PC-9 (cell line): ENCODE measurements around the gene NUP155. TPM values are rescaled to one million over a fixed set of nuclear protein-coding genes. Genes with fewer than 3 reads are reported as not detected.
"Not testable (repeated sequence)": the region's sequence is repeated elsewhere in the genome, so short reads cannot be mapped to it uniquely, and the experiment has no call there.

ENCODE experiments used
- BruUV-seq: library from RNA; stranded (reverse); fragments of 400-500 nt; replicated peaks from 2 replicates; lab custom pipeline; 2021; lab: Mats Ljungman, UMichigan
- CTCF ChIA-PET: fragments of 300-600 bp; sonication (Branson Sonifier 250); formaldehyde crosslinking; loops from one replicate; lab custom pipeline; 2022; ENCODE audit warnings: antibody characterized with exemption; lab: Charles Lee
- POLR2A ChIA-PET: fragments of 300-600 bp; sonication (Branson Sonifier 250); formaldehyde crosslinking; loops from one replicate; lab custom pipeline; 2022; ENCODE audit warnings: antibody characterized with exemption; ENCODE audit not compliant: unreplicated experiment; lab: Charles Lee
- DNase-seq, 2 experiments: peaks; one replicate each; pipeline versions ENCODE4 v3.0.0 to v3.0.0-alpha.2; 2015 to 2022; ENCODE audit warnings: mixed read lengths in 1 of 2
- H2AFZ ChIP-seq: fragments of 200-600 bp; sonication (generic); 2 replicates; pipeline ENCODE4 v1.8.1; 2017; ENCODE audit warnings: antibody characterized with exemption
- H3F3A ChIP-seq: fragments of 200-600 bp; sonication (generic); 2 replicates; pipeline ENCODE4 v1.8.1; 2017; ENCODE audit warnings: antibody characterized with exemption, mild to moderate bottlenecking, low read depth; ENCODE audit not compliant: insufficient read depth
- H3K27ac ChIP-seq: fragments of 200-600 bp; sonication (generic); 2 replicates; pipeline ENCODE4 v1.6.1; 2016; ENCODE audit warnings: mixed run types
- H3K27me3 ChIP-seq: fragments of 200-600 bp; sonication (generic); 2 replicates; pipeline ENCODE4 v1.6.1; 2016; ENCODE audit warnings: low read depth, mixed run types; ENCODE audit not compliant: insufficient read depth
- H3K36me3 ChIP-seq: fragments of 200-600 bp; sonication (generic); 2 replicates; pipeline ENCODE4 v1.6.1; 2016; ENCODE audit warnings: low read depth, mixed run types
- H3K4me1 ChIP-seq: fragments of 200-600 bp; sonication (generic); replicated peaks from 2 replicates; pipeline ENCODE4 v1.6.1; 2016; ENCODE audit warnings: mixed run types; ENCODE audit not compliant: insufficient read depth
- H3K4me2 ChIP-seq: fragments of 200-600 bp; sonication (generic); 2 replicates; pipeline ENCODE4 v1.6.1; 2017; ENCODE audit warnings: mixed run types
- H3K4me3 ChIP-seq: fragments of 200-600 bp; sonication (generic); 2 replicates; pipeline ENCODE4 v1.6.1; 2016; ENCODE audit warnings: mixed run types
- H3K79me2 ChIP-seq: fragments of 200-600 bp; sonication (generic); 2 replicates; pipeline ENCODE4 v1.6.1; 2017; ENCODE audit warnings: low read depth, mixed run types
- H3K9me2 ChIP-seq: fragments of 200-600 bp; sonication (generic); 2 replicates; pipeline ENCODE4 v1.8.1; 2017; ENCODE audit warnings: mild to moderate bottlenecking; ENCODE audit not compliant: insufficient read depth
- H3K9me3 ChIP-seq: fragments of 200-600 bp; sonication (generic); 2 replicates; pipeline ENCODE4 v1.8.1; 2016; ENCODE audit warnings: low read depth; ENCODE audit not compliant: insufficient read depth
- H4K20me1 ChIP-seq: fragments of 200-600 bp; sonication (generic); 2 replicates; pipeline ENCODE4 v1.8.1; 2017; ENCODE audit not compliant: insufficient read depth
- CTCF ChIP-seq: fragments of 200-600 bp; sonication (generic); conservative IDR thresholded peaks from 2 replicates; pipeline ENCODE4 v1.6.1; 2017; ENCODE audit warnings: mixed run types, antibody characterized with exemption, mild to moderate bottlenecking, moderate library complexity
- EZH2 ChIP-seq: fragments of 200-600 bp; sonication (generic); IDR thresholded peaks from 2 replicates; pipeline ENCODE4 v1.8.0; 2017; ENCODE audit warnings: antibody characterized with exemption, low read depth
- intact Hi-C: fragments of 100-400 bp; cut with micrococcal nuclease; formaldehyde crosslinking; loops from one replicate; pipeline ENCODE4 v1.10.0; 2022; ENCODE audit not compliant: unreplicated experiment
- total RNA-seq: library from RNA; stranded (reverse); gene quantifications from 2 replicates; pipeline ENCODE4 v1.2.3, GENCODE V29; 2021

The NUP155 gene
- total RNA-seq, 1 experiment from 2014 or later = 92.3 TPM

DNA sequence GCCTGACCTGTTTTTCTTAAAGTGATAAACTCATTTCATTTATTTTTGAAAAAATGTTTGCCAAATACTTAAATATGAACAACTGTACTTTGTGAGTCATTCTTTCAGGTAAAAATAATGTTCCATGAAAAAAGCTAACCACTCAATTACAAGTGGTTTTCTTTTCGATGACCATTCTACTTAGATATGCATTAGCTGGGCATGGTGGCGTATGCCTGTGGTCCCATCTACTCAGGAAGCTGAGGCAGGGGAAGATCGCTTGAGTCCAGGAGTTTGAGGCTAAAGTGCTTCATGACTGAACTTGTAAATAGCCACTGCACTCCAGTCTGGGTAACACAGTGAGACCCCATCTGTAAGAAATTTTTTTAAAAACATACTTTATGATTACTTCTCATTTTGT is 4.2 kb upstream of the NUP155 start:
- Histone ChIP-seq H3K27me3 (no peaks in the 10 kb centered on the region), H3K27ac (no peak overlapping the region), H3F3A (peaks cover 20% of the 10 kb centered on the region), H3K4me1 (peaks cover 5% of the 10 kb centered on the region), H3K36me3 (no peaks in the 10 kb centered on the region), H3K4me3 (no peak overlapping the region), H3K4me2 (no peak overlapping the region), H3K9me2 (no peaks in the 10 kb centered on the region; the same call in 1 of the 2 replicates), H4K20me1 (no peaks in the 10 kb centered on the region), H3K9me3 (peaks cover 4% of the 10 kb centered on the region; the same call in 1 of the 2 replicates), H2AFZ (no peak overlapping the region), H3K79me2 (peaks cover 16% of the 10 kb centered on the region)
- intact Hi-C loops = loop anchor here (10.0 kb wide), 1 partner anchor 630 kb away; no protein-coding TSS in a partner anchor
- no TSS peak for BruUV-seq
- ChIA-PET CTCF (interaction anchor here (0.5 kb wide), 1 partner anchor 637 kb away, joined by 6 read pairs; no protein-coding TSS in a partner anchor), POLR2A (no interaction called here)
- no peak for DNase-seq
- TF ChIP-seq CTCF = no peak
- no peak for TF ChIP-seq EZH2

DNA sequence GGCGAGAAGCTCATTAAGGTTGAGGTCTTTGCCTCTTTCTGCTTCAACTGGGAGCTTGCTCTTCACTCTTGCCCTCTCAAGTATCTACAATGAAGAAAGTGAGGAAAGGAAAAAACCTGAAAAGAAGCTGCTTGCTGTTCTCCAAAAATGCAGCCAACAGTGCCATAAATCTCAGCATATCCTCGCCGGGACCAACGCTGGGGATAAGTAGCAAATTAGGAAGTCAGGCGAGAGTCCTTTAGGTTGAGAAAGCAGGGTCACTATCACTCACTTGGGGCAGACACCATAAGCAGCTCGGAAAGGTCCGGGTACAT is 399 bp downstream of the NUP155 start:
- no peaks in the 10 kb centered on the region; the same call in 1 of the 2 replicates for H3K9me2 ChIP-seq
- peaks cover 51% of the 10 kb centered on the region for H3K79me2 ChIP-seq
- H3K36me3 ChIP-seq = 0 out of 2 replicates have a peak, but pooled peaks cover 7% of the 10 kb centered on the region
- TSS peak; percentile 44 for BruUV-seq
- intact Hi-C loops = loop anchor here (10.0 kb wide), 1 partner anchor 626 kb away; no protein-coding TSS in a partner anchor
- no peaks in the 10 kb centered on the region for H3K27me3 ChIP-seq
- H3K27ac ChIP-seq = peak overlapping the region; percentile 43
- POLR2A ChIA-PET = interaction anchor here (0.5 to 1.1 kb wide), 8 partner anchors 8 to 488 kb away, joined by 3 to 24 read pairs (median 8); partner anchors contain the start of gene WDR70
- H2AFZ ChIP-seq = peak overlapping the region; percentile 89
- no peak for DNase-seq
- H3K4me3 ChIP-seq = peak overlapping the region; percentile 95
- H3K4me1 ChIP-seq = peaks cover 15% of the 10 kb centered on the region
- no peak for TF ChIP-seq CTCF
- TF ChIP-seq EZH2 = no peak
- H3K9me3 ChIP-seq = peaks cover 2% of the 10 kb centered on the region; the same call in 1 of the 2 replicates
- H3K4me2 ChIP-seq = peak overlapping the region; percentile 99
- CTCF ChIA-PET = interaction anchor here (1.1 kb wide), 1 partner anchor 8 kb away, joined by 24 read pairs; the partner anchor contains the start of gene WDR70
- peaks cover 16% of the 10 kb centered on the region; the same call in 1 of the 2 replicates for H4K20me1 ChIP-seq
- H3F3A ChIP-seq = peaks cover 24% of the 10 kb centered on the region

DNA sequence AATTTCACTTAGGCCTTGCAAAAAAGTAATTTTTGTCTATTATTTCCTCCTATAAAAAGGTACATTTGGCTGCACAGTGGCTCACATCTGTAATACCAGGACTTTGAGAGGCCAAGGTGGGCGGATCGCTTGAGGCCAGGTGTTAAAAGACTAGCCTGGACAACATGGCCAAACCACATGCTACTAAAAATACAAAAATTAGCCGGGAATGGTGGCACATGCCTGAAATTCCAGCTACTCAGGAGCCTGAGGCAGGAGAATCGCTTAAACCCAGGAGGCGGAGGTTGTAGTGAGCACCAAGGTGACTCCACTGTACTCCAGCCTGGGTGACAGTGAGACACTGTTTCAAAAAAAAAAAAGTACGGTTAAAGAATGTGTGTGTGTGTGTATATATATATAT is 15.7 kb downstream of the NUP155 start:
- no peak overlapping the region for H3K4me3 ChIP-seq
- H3K4me2 ChIP-seq = no peak overlapping the region
- no peaks in the 10 kb centered on the region; the same call in 1 of the 2 replicates for H3F3A ChIP-seq
- H3K4me1 ChIP-seq = no peaks in the 10 kb centered on the region
- POLR2A ChIA-PET = no interaction called here
- H3K27ac ChIP-seq = no peak overlapping the region
- peaks cover 39% of the 10 kb centered on the region for H3K36me3 ChIP-seq
- BruUV-seq = no TSS peak
- H3K27me3 ChIP-seq = no peaks in the 10 kb centered on the region
- H4K20me1 ChIP-seq = peaks cover 7% of the 10 kb centered on the region
- no peak overlapping the region for H2AFZ ChIP-seq
- CTCF ChIA-PET = no interaction called here
- no peak for DNase-seq
- intact Hi-C loops = no loop called here
- TF ChIP-seq CTCF = no peak
- no peak for TF ChIP-seq EZH2
- H3K9me2 ChIP-seq = no peaks in the 10 kb centered on the region
- H3K79me2 ChIP-seq = 0 out of 2 replicates have a peak, but pooled peaks cover 6% of the 10 kb centered on the region
- H3K9me3 ChIP-seq = no peaks in the 10 kb centered on the region

GRCh38 chr5:37342741-37343140 is 28.2 kb downstream of the NUP155 start:
- BruUV-seq = not testable (repeated sequence)

GRCh38 chr5:37334754-37335153 is 36.2 kb downstream of the NUP155 start:
- intact Hi-C loops = loop anchor here (10.0 kb wide), 1 partner anchor 290 kb away; no protein-coding TSS in a partner anchor
- POLR2A ChIA-PET, DNase-seq, H4K20me1 ChIP-seq, H2AFZ ChIP-seq, H3K79me2 ChIP-seq, H3K4me2 ChIP-seq, H3F3A ChIP-seq, H3K4me1 ChIP-seq, H3K9me2 ChIP-seq, BruUV-seq, H3K9me3 ChIP-seq, H3K4me3 ChIP-seq, H3K27me3 ChIP-seq, H3K27ac ChIP-seq: not testable (repeated sequence)
- CTCF ChIA-PET = interaction anchor here (0.7 kb wide), 1 partner anchor 47 kb away, joined by 3 read pairs; no protein-coding TSS in a partner anchor
- peaks cover 45% of the 10 kb centered on the region for H3K36me3 ChIP-seq

More at GRCh38 chr5:37342741-37343140, 28.2 kb downstream of the NUP155 start:
- H3K4me2 ChIP-seq, H3K9me3 ChIP-seq, H3K79me2 ChIP-seq, H4K20me1 ChIP-seq, DNase-seq, H3K27me3 ChIP-seq, H3K4me1 ChIP-seq, H3K9me2 ChIP-seq, H3K27ac ChIP-seq, H3F3A ChIP-seq, intact Hi-C loops, H3K4me3 ChIP-seq, H2AFZ ChIP-seq: not testable (repeated sequence)
- H3K36me3 ChIP-seq = peaks cover 51% of the 10 kb centered on the region
- POLR2A ChIA-PET = interaction anchor here (0.7 kb wide), 1 partner anchor 32 kb away, joined by 3 read pairs; no protein-coding TSS in a partner anchor
- CTCF ChIA-PET = interaction anchor here (0.7 kb wide), 1 partner anchor 16 kb away, joined by 3 read pairs; no protein-coding TSS in a partner anchor
